ENCODE measurements around the gene CCBE1.

The CCBE1 gene

GRCh38 chr18:59607471-59607870, 89.8 kb downstream of the CCBE1 start:
- no peaks in the 10 kb centered on the region for H3K9me2 ChIP-seq (replicated peaks; ENCODE audit: insufficient read depth, low read length)
- H3K27ac ChIP-seq (ENCODE audit: low read depth, low read length), result no peak overlapping the region
- H2AFZ ChIP-seq (ENCODE audit: low read depth, low read length, severe bottlenecking), result no peak overlapping the region
- H4K20me1 ChIP-seq (ENCODE audit: low read depth, low read length), result no peaks in the 10 kb centered on the region
- H3F3A ChIP-seq (ENCODE audit: insufficient read depth), result no peaks in the 10 kb centered on the region
- no peak overlapping the region for H3K9ac ChIP-seq (ENCODE audit: low read length)
- TF ChIP-seq CTCF (IDR thresholded peaks at IDR 0.05; ENCODE audit: insufficient read depth, low read length, poor library complexity, severe bottlenecking) (no peak), EZH2phosphoT487 (conservative IDR thresholded peaks at IDR 0.05; ENCODE audit: low read length) (no peak)
- no peaks in the 10 kb centered on the region for H3K9me3 ChIP-seq (ENCODE audit: insufficient read depth, low read length)
- no peak overlapping the region for H3K4me2 ChIP-seq (ENCODE audit: low read depth, low read length, poor library complexity, severe bottlenecking)
- no peaks in the 10 kb centered on the region for H3K79me2 ChIP-seq (ENCODE audit: insufficient read depth, low read length)
- no peaks in the 10 kb centered on the region for H3K36me3 ChIP-seq (ENCODE audit: low read length)
- H3K27me3 ChIP-seq (ENCODE audit: low read length), result no peaks in the 10 kb centered on the region
- H3K4me3 ChIP-seq (ENCODE audit: insufficient read depth, low read length, poor library complexity, severe bottlenecking), result no peak overlapping the region

GRCh38 chr18:59607078-59607379, 90.2 kb downstream of the CCBE1 start:
- no peak overlapping the region for H3K9ac ChIP-seq (ENCODE audit: low read length)
- no peaks in the 10 kb centered on the region for H3K79me2 ChIP-seq (ENCODE audit: insufficient read depth, low read length)
- H3K9me3 ChIP-seq (ENCODE audit: insufficient read depth, low read length), result no peaks in the 10 kb centered on the region
- no peak overlapping the region for H3K27ac ChIP-seq (ENCODE audit: low read depth, low read length)
- H3K4me2 ChIP-seq (ENCODE audit: low read depth, low read length, poor library complexity, severe bottlenecking), result no peak overlapping the region
- H3K27me3 ChIP-seq (ENCODE audit: low read length), result no peaks in the 10 kb centered on the region
- TF ChIP-seq CTCF (IDR thresholded peaks at IDR 0.05; ENCODE audit: insufficient read depth, low read length, poor library complexity, severe bottlenecking) (no peak), EZH2phosphoT487 (conservative IDR thresholded peaks at IDR 0.05; ENCODE audit: low read length) (no peak)
- H3K9me2 ChIP-seq (replicated peaks; ENCODE audit: insufficient read depth, low read length), result no peaks in the 10 kb centered on the region
- H4K20me1 ChIP-seq (ENCODE audit: low read depth, low read length), result no peaks in the 10 kb centered on the region
- H3K36me3 ChIP-seq (ENCODE audit: low read length), result no peaks in the 10 kb centered on the region
- H3K4me3 ChIP-seq (ENCODE audit: insufficient read depth, low read length, poor library complexity, severe bottlenecking), result no peak overlapping the region
- no peaks in the 10 kb centered on the region for H3F3A ChIP-seq (ENCODE audit: insufficient read depth)
- H2AFZ ChIP-seq (ENCODE audit: low read depth, low read length, severe bottlenecking), result no peak overlapping the region

- Histone ChIP-seq H3K9ac (ENCODE audit: low read length) (no peak overlapping the region), H3K36me3 (ENCODE audit: low read length) (no peaks in the 10 kb centered on the region), H3F3A (ENCODE audit: insufficient read depth) (no peaks in the 10 kb centered on the region), H2AFZ (ENCODE audit: low read depth, low read length, severe bottlenecking) (no peak overlapping the region), H3K4me2 (ENCODE audit: low read depth, low read length, poor library complexity, severe bottlenecking) (no peak overlapping the region), H3K79me2 (ENCODE audit: insufficient read depth, low read length) (no peaks in the 10 kb centered on the region), H3K9me3 (ENCODE audit: insufficient read depth, low read length) (no peaks in the 10 kb centered on the region), H3K4me3 (ENCODE audit: insufficient read depth, low read length, poor library complexity, severe bottlenecking) (no peak overlapping the region), H3K9me2 (replicated peaks; ENCODE audit: insufficient read depth, low read length) (no peaks in the 10 kb centered on the region), H3K27me3 (ENCODE audit: low read length) (no peaks in the 10 kb centered on the region), H4K20me1 (ENCODE audit: low read depth, low read length) (no peaks in the 10 kb centered on the region), H3K27ac (ENCODE audit: low read depth, low read length) (no peak overlapping the region)
- TF ChIP-seq EZH2phosphoT487 (conservative IDR thresholded peaks at IDR 0.05; ENCODE audit: low read length), result no peak
- TF ChIP-seq CTCF (IDR thresholded peaks at IDR 0.05; ENCODE audit: insufficient read depth, low read length, poor library complexity, severe bottlenecking), result no peak
Observed at GRCh38 chr18:59606193-59607077, 90.8 kb downstream of the CCBE1 start.

Measured in SU-DHL-6 (cell line).